ENCODE results near the gene SH3PXD2B. TPM values are rescaled to one million over a fixed set of nuclear protein-coding genes. Genes with fewer than 3 reads are reported as not detected.

SH3PXD2B gene
- total and polyA plus RNA-seq, 10 of the 15 experiments (the other 5 are each of a cell fraction or from before 2014, with no cell fraction given): 0.05 to 1.6 (median 0.57) TPM

DNA sequence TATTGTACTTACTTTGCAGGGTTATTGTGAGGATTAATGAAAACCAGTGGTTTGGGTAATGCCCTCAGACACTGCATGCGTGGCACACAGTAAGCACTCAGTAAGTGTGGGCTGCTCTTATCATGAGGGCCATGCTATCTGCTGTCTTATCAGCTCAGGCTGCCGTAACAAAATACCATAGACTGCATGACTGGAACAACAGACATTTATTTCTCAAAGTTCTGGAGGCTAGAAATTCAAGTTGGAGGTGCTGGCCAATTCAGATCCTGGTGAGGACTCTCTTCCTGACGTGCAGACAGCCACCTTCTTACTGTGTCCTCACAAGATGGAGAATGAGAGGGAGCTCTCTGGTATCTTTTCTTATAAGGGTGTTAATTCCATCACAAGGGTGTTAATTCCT, 23.9 kb upstream of the SH3PXD2B start:
- ATAC-seq (no peak), DNase-seq (ENCODE audit: low read depth, low spot score) (no peak), FAIRE-seq (no peak)
- Histone ChIP-seq H3K27ac (ENCODE audit: control insufficient read depth, insufficient read depth) (no peak overlapping the region), H3K4me3 (no peak overlapping the region), H3K9me3 (replicated peaks; ENCODE audit: control insufficient read depth, insufficient read depth, low read length) (no peaks in the 10 kb centered on the region), H3K79me2 (ENCODE audit: control insufficient read depth, insufficient read depth, low read length) (no peaks in the 10 kb centered on the region), H3K27me3 (replicated peaks in 1 of 2; ENCODE audit: control insufficient read depth in 2 of 2, insufficient read depth in 2 of 2, low read length in 1 of 2) (no peaks in the 10 kb centered on the region; a peak in 1 of 4 replicates), H3K36me3 (ENCODE audit: control insufficient read depth in 2 of 2, insufficient read depth in 2 of 2, low read length in 1 of 2) (no peaks in the 10 kb centered on the region), H2AFZ (ENCODE audit: control insufficient read depth, low read depth, low read length) (no peak overlapping the region), H3K4me1 (ENCODE audit: control insufficient read depth, insufficient read depth, low read length) (no peaks in the 10 kb centered on the region), H3K9ac (ENCODE audit: control insufficient read depth, insufficient read depth, low read length) (no peak overlapping the region), H3K4me2 (ENCODE audit: control insufficient read depth, insufficient read depth) (no peak overlapping the region), H4K20me1 (ENCODE audit: control insufficient read depth, insufficient read depth) (no peaks in the 10 kb centered on the region)
- ChIA-PET CTCF (interaction anchor here (1.6 kb wide), 1 partner anchor 219 kb away, joined by 6 read pairs; no protein-coding TSS in a partner anchor), SMC1A (ENCODE audit: uncharacterized antibody, unreplicated experiment) (no interaction called here), RAD21 (ENCODE audit: unreplicated experiment) (no interaction called here), POLR2A (no interaction called here)
- no TSS peak for BruUV-seq (replicated peaks)
- in situ Hi-C loops (cut with MboI): loop anchor here (5.0 to 10.0 kb wide), 2 partner anchors 219 to 447 kb away; no protein-coding TSS in a partner anchor
- 55% methylated on average over 3 of the region's 3 CpGs for WGBS (ENCODE audit: insufficient coverage, insufficient replicate concordance, low lambda C conversion rate, missing lambda C conversion rate)
- no peak for TF ChIP-seq RELA (IDR thresholded peaks at IDR 0.05; ENCODE audit: borderline replicate concordance, partially characterized antibody)
- no peak for TF ChIP-seq PAX8 (IDR thresholded peaks at IDR 0.05)
- no peak for TF ChIP-seq ZZZ3 (IDR thresholded peaks at IDR 0.05; ENCODE audit: control insufficient read depth, insufficient read length, low read depth)
- no peak for TF ChIP-seq MXI1 (IDR thresholded peaks at IDR 0.05; ENCODE audit: low read depth, low read length)
- TF ChIP-seq, protein P1, sequence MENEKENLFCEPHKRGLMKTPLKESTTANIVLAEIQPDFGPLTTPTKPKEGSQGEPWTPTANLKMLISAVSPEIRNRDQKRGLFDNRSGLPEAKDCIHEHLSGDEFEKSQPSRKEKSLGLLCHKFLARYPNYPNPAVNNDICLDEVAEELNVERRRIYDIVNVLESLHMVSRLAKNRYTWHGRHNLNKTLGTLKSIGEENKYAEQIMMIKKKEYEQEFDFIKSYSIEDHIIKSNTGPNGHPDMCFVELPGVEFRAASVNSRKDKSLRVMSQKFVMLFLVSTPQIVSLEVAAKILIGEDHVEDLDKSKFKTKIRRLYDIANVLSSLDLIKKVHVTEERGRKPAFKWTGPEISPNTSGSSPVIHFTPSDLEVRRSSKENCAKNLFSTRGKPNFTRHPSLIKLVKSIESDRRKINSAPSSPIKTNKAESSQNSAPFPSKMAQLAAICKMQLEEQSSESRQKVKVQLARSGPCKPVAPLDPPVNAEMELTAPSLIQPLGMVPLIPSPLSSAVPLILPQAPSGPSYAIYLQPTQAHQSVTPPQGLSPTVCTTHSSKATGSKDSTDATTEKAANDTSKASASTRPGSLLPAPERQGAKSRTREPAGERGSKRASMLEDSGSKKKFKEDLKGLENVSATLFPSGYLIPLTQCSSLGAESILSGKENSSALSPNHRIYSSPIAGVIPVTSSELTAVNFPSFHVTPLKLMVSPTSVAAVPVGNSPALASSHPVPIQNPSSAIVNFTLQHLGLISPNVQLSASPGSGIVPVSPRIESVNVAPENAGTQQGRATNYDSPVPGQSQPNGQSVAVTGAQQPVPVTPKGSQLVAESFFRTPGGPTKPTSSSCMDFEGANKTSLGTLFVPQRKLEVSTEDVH (IDR thresholded peaks at IDR 0.05; ENCODE audit: low read depth, partially characterized antibody): no peak
- no peak for TF ChIP-seq SIX5 (IDR thresholded peaks at IDR 0.05; ENCODE audit: low read depth, low read length, severe bottlenecking)
- TF ChIP-seq DPF2 (IDR thresholded peaks at IDR 0.05): no peak
- no peak for TF ChIP-seq RAD51 (IDR thresholded peaks at IDR 0.05)
- no peak for TF ChIP-seq KAT2A (conservative IDR thresholded peaks at IDR 0.05; ENCODE audit: control insufficient read depth, low read depth, low read length)
- TF ChIP-seq ZNF384 (IDR thresholded peaks at IDR 0.05; ENCODE audit: borderline replicate concordance, low read depth, low read length): no peak
- TF ChIP-seq, protein P2, sequence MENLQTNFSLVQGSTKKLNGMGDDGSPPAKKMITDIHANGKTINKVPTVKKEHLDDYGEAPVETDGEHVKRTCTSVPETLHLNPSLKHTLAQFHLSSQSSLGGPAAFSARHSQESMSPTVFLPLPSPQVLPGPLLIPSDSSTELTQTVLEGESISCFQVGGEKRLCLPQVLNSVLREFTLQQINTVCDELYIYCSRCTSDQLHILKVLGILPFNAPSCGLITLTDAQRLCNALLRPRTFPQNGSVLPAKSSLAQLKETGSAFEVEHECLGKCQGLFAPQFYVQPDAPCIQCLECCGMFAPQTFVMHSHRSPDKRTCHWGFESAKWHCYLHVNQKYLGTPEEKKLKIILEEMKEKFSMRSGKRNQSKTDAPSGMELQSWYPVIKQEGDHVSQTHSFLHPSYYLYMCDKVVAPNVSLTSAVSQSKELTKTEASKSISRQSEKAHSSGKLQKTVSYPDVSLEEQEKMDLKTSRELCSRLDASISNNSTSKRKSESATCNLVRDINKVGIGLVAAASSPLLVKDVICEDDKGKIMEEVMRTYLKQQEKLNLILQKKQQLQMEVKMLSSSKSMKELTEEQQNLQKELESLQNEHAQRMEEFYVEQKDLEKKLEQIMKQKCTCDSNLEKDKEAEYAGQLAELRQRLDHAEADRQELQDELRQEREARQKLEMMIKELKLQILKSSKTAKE (IDR thresholded peaks at IDR 0.05; ENCODE audit: low read depth, poor library complexity, severe bottlenecking): no peak
- intact Hi-C loops (cut with micrococcal nuclease; ENCODE audit: unreplicated experiment): loop anchor here (5.0 kb wide), 1 partner anchor 454 kb away; no protein-coding TSS in a partner anchor

Measured in GM12878 (cell line).